IMR-90 (cell line): Measurements from ENCODE around the gene IVNS1ABP. TPM values are rescaled to one million over a fixed set of nuclear protein-coding genes. Genes with fewer than 3 reads are reported as not detected.

Experiments
- ATAC-seq: fragments of 200-7000 bp; cut with Tn5 transposase; 2 replicates; pipeline ENCODE4 v1.9.1; 2020; ENCODE audit warnings: low read depth, mild to moderate bottlenecking, moderate library complexity
- BruUV-seq: library from RNA; stranded (reverse); fragments of 400-500 nt; replicated peaks from 2 replicates; lab custom pipeline; 2021; lab: Mats Ljungman, UMichigan
- CTCF ChIA-PET: fragments of 300-600 bp; formaldehyde crosslinking; extraction: SDS; loops from one replicate; lab custom pipeline; 2021; ENCODE audit warnings: antibody characterized with exemption; lab: Yijun Ruan, JAX
- POLR2A ChIA-PET: fragments of 300-600 bp; sonication (Branson Sonifier 250); formaldehyde crosslinking; loops from one replicate; lab custom pipeline; 2022; ENCODE audit warnings: antibody characterized with exemption; ENCODE audit not compliant: unreplicated experiment; lab: Charles Lee
- DNase-seq: peaks from one replicate; pipeline ENCODE4 v3.0.0; 2013
- H2AFZ ChIP-seq: replicated peaks from 2 replicates; pipeline ENCODE3; 2013; ENCODE audit warnings: low read length, mild to moderate bottlenecking; ENCODE audit not compliant: poor library complexity
- H2AK5ac ChIP-seq: 2 replicates; pipeline ENCODE4 v1.6.1; 2013; ENCODE audit warnings: low read depth, low read length, inconsistent platforms
- H2AK9ac ChIP-seq: replicated peaks from 2 replicates; pipeline ENCODE3; 2013; ENCODE audit warnings: mild to moderate bottlenecking, low read depth, low read length, moderate library complexity; ENCODE audit not compliant: poor library complexity
- H2BK120ac ChIP-seq: 2 replicates; pipeline ENCODE4 v1.6.1; 2013; ENCODE audit warnings: low read depth, low read length, inconsistent platforms
- H2BK15ac ChIP-seq: 3 replicates; pipeline ENCODE4 v1.6.1; 2013; ENCODE audit warnings: low read depth, low read length, inconsistent platforms
- H2BK20ac ChIP-seq: 2 replicates; pipeline ENCODE4 v1.6.1; 2013; ENCODE audit warnings: low read depth, mild to moderate bottlenecking, inconsistent platforms, low read length, moderate library complexity
- H2BK5ac ChIP-seq: 2 replicates; pipeline ENCODE4 v1.6.1; 2013; ENCODE audit warnings: mild to moderate bottlenecking, low read depth, low read length, inconsistent platforms; ENCODE audit not compliant: poor library complexity, severe bottlenecking
- H3K14ac ChIP-seq: replicated peaks from 2 replicates; pipeline ENCODE4 v1.6.1; 2013; ENCODE audit warnings: low read depth, low read length, inconsistent platforms
- H3K18ac ChIP-seq: 2 replicates; pipeline ENCODE4 v1.6.1; 2013; ENCODE audit warnings: low read depth, low read length, control low read depth
- H3K23ac ChIP-seq: 2 replicates; pipeline ENCODE4 v1.6.1; 2013; ENCODE audit warnings: low read depth, low read length, inconsistent platforms
- H3K27ac ChIP-seq: 2 replicates; pipeline ENCODE4 v1.5.1; 2013; ENCODE audit warnings: mild to moderate bottlenecking, control low read depth, low read length; ENCODE audit not compliant: insufficient read depth
- H3K27me3 ChIP-seq: 2 replicates; pipeline ENCODE4 v1.6.1; 2013; ENCODE audit warnings: low read length; ENCODE audit not compliant: control insufficient read depth, insufficient read depth
- H3K36me3 ChIP-seq: 2 replicates; pipeline ENCODE4 v1.6.1; 2013; ENCODE audit warnings: low read length, mixed read lengths; ENCODE audit not compliant: control insufficient read depth, insufficient read depth
- H3K4ac ChIP-seq: 2 replicates; pipeline ENCODE4 v1.6.1; 2013; ENCODE audit warnings: low read depth, low read length, inconsistent platforms
- H3K4me1 ChIP-seq: 2 replicates; pipeline ENCODE4 v1.6.1; 2013; ENCODE audit warnings: low read length, mixed read lengths; ENCODE audit not compliant: control insufficient read depth, insufficient read depth
- H3K4me2 ChIP-seq: 2 replicates; pipeline ENCODE4 v1.6.1; 2013; ENCODE audit warnings: low read depth, mild to moderate bottlenecking, control low read depth, low read length, moderate library complexity
- H3K4me3 ChIP-seq: 2 replicates; pipeline ENCODE4 v1.5.1; 2013; ENCODE audit warnings: low read depth, mild to moderate bottlenecking, control low read depth, low read length, moderate library complexity; ENCODE audit not compliant: insufficient read depth
- H3K56ac ChIP-seq: 2 replicates; pipeline ENCODE4 v1.6.1; 2013; ENCODE audit warnings: low read length, inconsistent platforms; ENCODE audit not compliant: insufficient read depth; ENCODE audit errors: extremely low read depth
- H3K79me1 ChIP-seq, 2 experiments: 2 replicates each; pipeline ENCODE4 v1.6.1; 2013; ENCODE audit warnings: low read length in 2 of 2, inconsistent platforms in 1 of 2, low read depth in 1 of 2
- H3K9ac ChIP-seq: 2 replicates; pipeline ENCODE4 v1.6.1; 2013; ENCODE audit warnings: low read depth, low read length, control low read depth
- H3K9me1 ChIP-seq: 2 replicates; pipeline ENCODE4 v1.6.1; 2013; ENCODE audit warnings: low read length, inconsistent platforms; ENCODE audit not compliant: insufficient read depth
- H3K9me3 ChIP-seq: 2 replicates; pipeline ENCODE4 v1.6.1; 2013; ENCODE audit warnings: low read length; ENCODE audit not compliant: control insufficient read depth, insufficient read depth
- H4K20me1 ChIP-seq: 2 replicates; pipeline ENCODE4 v1.6.1; 2013; ENCODE audit warnings: low read length, inconsistent platforms; ENCODE audit not compliant: insufficient read depth
- H4K5ac ChIP-seq: 2 replicates; pipeline ENCODE4 v1.6.1; 2013; ENCODE audit warnings: mild to moderate bottlenecking, low read depth, low read length, control low read depth
- H4K8ac ChIP-seq, 2 experiments: 2 replicates each; pipeline ENCODE4 v1.6.1; 2013; ENCODE audit warnings: low read depth in 2 of 2, low read length in 2 of 2, control low read depth in 1 of 2, inconsistent platforms in 1 of 2
- H4K91ac ChIP-seq: 2 replicates; pipeline ENCODE4 v1.6.1; 2013; ENCODE audit warnings: low read depth, low read length, inconsistent platforms; ENCODE audit not compliant: insufficient read depth
- BHLHE40 ChIP-seq: fragments of 150-350 bp; IDR thresholded peaks from 2 replicates; pipeline ENCODE4 v1.6.1; 2016; ENCODE audit warnings: mild to moderate bottlenecking, low read depth, low read length
- CEBPB ChIP-seq: IDR thresholded peaks from 2 replicates; pipeline ENCODE4 v1.6.1; 2012; ENCODE audit warnings: low read depth, low read length, improper control_type of control experiment
- CHD1 ChIP-seq: IDR thresholded peaks from 2 replicates; pipeline ENCODE4 v1.6.1; 2012; ENCODE audit warnings: low read depth, low read length, improper control_type of control experiment
- CTCF ChIP-seq: conservative IDR thresholded peaks from 2 replicates; pipeline ENCODE4 v1.5.1; 2012; ENCODE audit warnings: mild to moderate bottlenecking, low read depth, low read length, improper control_type of control experiment
- FOS ChIP-seq: fragments of 150-350 bp; IDR thresholded peaks from 2 replicates; pipeline ENCODE4 v1.6.1; 2016; ENCODE audit warnings: low read depth, low read length
- MAFK ChIP-seq: IDR thresholded peaks from 2 replicates; pipeline ENCODE4 v1.6.1; 2012; ENCODE audit warnings: low read depth, low read length, improper control_type of control experiment
- MAZ ChIP-seq: IDR thresholded peaks from 2 replicates; pipeline ENCODE4 v1.6.1; 2012; ENCODE audit warnings: low read depth, mild to moderate bottlenecking, low read length, improper control_type of control experiment, moderate library complexity, borderline replicate concordance
- MXI1 ChIP-seq: IDR thresholded peaks from 2 replicates; pipeline ENCODE4 v1.6.1; 2012; ENCODE audit warnings: low read depth, mild to moderate bottlenecking, low read length, moderate library complexity, borderline replicate concordance
- NFE2L2 ChIP-seq: fragments of 150-350 bp; IDR thresholded peaks from 2 replicates; pipeline ENCODE4 v1.6.1; 2016; ENCODE audit warnings: low read depth, mild to moderate bottlenecking, low read length
- POLR2A ChIP-seq: IDR thresholded peaks from 2 replicates; pipeline ENCODE4 v1.6.1; 2012; ENCODE audit warnings: mild to moderate bottlenecking, low read depth, low read length
- RAD21 ChIP-seq: IDR thresholded peaks from 2 replicates; pipeline ENCODE4 v1.6.1; 2012; ENCODE audit warnings: low read length, improper control_type of control experiment
- RCOR1 ChIP-seq: IDR thresholded peaks from 2 replicates; pipeline ENCODE4 v1.6.1; 2012; ENCODE audit warnings: mild to moderate bottlenecking, low read length, improper control_type of control experiment; ENCODE audit not compliant: insufficient replicate concordance
- RFX5 ChIP-seq: IDR thresholded peaks from 2 replicates; pipeline ENCODE4 v1.8.0; 2012; ENCODE audit warnings: low read depth, mild to moderate bottlenecking, low read length, moderate library complexity
- SMC3 ChIP-seq: fragments of 150-350 bp; IDR thresholded peaks from 2 replicates; pipeline ENCODE4 v1.6.1; 2016; ENCODE audit warnings: low read depth, mild to moderate bottlenecking, antibody characterized with exemption, low read length, moderate library complexity
- USF2 ChIP-seq: fragments of 150-350 bp; IDR thresholded peaks from 2 replicates; pipeline ENCODE4 v1.6.1; 2017; ENCODE audit warnings: mild to moderate bottlenecking, antibody characterized with exemption, low read length, low read depth
- whole genome bisulfite sequencing, 2 experiments: methylation state at CpG; one replicate each; pipeline versions ENCODE4 v1.1.5 to v1.1.7; 2013; ENCODE audit warnings: missing lambda C conversion rate in 2 of 2; ENCODE audit not compliant: insufficient read length in 1 of 2; ENCODE audit errors: extremely low coverage in 2 of 2; 5-methylcytosine and 5-hydroxymethylcytosine counted together
- dilution Hi-C: fragments of 300-500 bp; cut with HindIII; formaldehyde crosslinking; loops from one replicate; pipeline ENCODE4 v1.14.3; 2018; ENCODE audit warnings: low sequenced_read_pairs; ENCODE audit not compliant: unreplicated experiment
- in situ Hi-C: fragments of 300-500 bp; cut with MboI; formaldehyde crosslinking; loops from 3 replicates; pipeline ENCODE4 v1.14.3; 2019; ENCODE audit warnings: low sequenced_read_pairs, inconsistent platforms, mixed read lengths
- intact Hi-C: fragments of 100-400 bp; cut with micrococcal nuclease; formaldehyde crosslinking; loops from 2 replicates; pipeline ENCODE4 v1.10.0; 2022
- polyA plus RNA-seq, 3 experiments: library from polyadenylated mRNA; depleted of rRNA; stranded (reverse); fragments of >200 nt; gene quantifications; 2 replicates each; pipeline ENCODE4 v1.2.3, GENCODE V29; 2012; ENCODE audit warnings: low replicate concordance in 1 of 3
- total RNA-seq: library from RNA; depleted of rRNA; stranded (reverse); fragments of >200 nt; gene quantifications from 2 replicates; pipeline ENCODE4 v1.2.3, GENCODE V29; 2012

Gene IVNS1ABP
- total and polyA plus RNA-seq, 2 of the 4 experiments (the other 2 are of a cell fraction) = 21.8 to 26.7 TPM

DNA sequence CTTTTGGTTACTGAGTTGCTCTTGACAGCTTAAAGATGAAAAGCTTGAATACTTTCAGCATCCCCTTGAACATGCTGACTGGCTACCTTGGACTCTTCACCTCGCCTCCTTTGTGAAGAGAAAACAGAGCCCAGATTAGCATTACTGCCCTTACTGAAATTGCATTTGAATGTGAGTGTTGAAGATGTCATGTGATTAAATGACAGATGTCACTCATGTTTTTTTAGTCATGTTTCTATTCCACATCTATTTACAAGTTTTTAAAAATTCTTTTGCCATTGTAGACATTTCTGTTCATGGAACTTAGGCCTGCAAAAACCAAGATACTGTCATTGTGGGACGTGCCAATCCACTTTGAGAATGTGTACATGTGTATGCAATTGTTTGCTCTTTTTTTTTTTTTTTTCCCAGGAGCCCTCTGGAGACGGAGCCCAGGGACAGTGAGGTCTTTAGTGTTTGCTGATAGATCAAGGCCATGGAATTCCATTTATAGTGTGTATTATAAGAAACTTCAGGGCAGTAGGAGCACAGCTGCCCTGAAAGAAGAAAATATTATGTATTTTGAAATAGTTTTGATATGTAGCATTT lies 25.7 kb upstream of the IVNS1ABP start:
- no peak overlapping the region for H4K5ac ChIP-seq
- no peaks in the 10 kb centered on the region for H3K79me1 ChIP-seq
- H3K27me3 ChIP-seq = no peaks in the 10 kb centered on the region
- no peak overlapping the region for H2BK5ac ChIP-seq
- no peak overlapping the region for H2BK120ac ChIP-seq
- H4K20me1 ChIP-seq = no peaks in the 10 kb centered on the region
- H2AFZ ChIP-seq = no peak overlapping the region
- H2BK15ac ChIP-seq = no peak overlapping the region
- no peak overlapping the region for H3K4me3 ChIP-seq
- H4K8ac ChIP-seq = no peak overlapping the region
- no peak overlapping the region for H2BK20ac ChIP-seq
- H3K4me2 ChIP-seq = no peak overlapping the region
- no peak for TF ChIP-seq BHLHE40
- TF ChIP-seq MAZ = no peak
- no peak for TF ChIP-seq RCOR1
- no peak for TF ChIP-seq MAFK
- no peak for TF ChIP-seq RAD21
- TF ChIP-seq CEBPB = no peak
- no peak for TF ChIP-seq POLR2A
- TF ChIP-seq FOS = no peak
- no peak for TF ChIP-seq USF2
- TF ChIP-seq CHD1 = no peak
- TF ChIP-seq NFE2L2 = no peak
- no peak for TF ChIP-seq CTCF
- TF ChIP-seq RFX5 = no peak
- no peak for TF ChIP-seq MXI1
- TF ChIP-seq SMC3 = no peak
- H3K4ac ChIP-seq = no peak overlapping the region
- H3K9ac ChIP-seq = no peak overlapping the region
- no CpG with 5 or more reads among the region's 3 CpGs for WGBS, 2 experiments
- intact Hi-C loops = loop anchor here (10.0 kb wide), 1 partner anchor 52 kb away; no protein-coding TSS in a partner anchor
- H3K4me1 ChIP-seq = no peaks in the 10 kb centered on the region
- H4K91ac ChIP-seq = no peak overlapping the region
- no peak overlapping the region for H3K14ac ChIP-seq
- dilution Hi-C loops = no loop called here
- no peak overlapping the region for H3K23ac ChIP-seq
- no peak for DNase-seq
- in situ Hi-C loops = no loop called here
- no TSS peak for BruUV-seq
- no peaks in the 10 kb centered on the region; the same call in 1 of the 2 replicates for H3K9me1 ChIP-seq
- no peak overlapping the region for H3K18ac ChIP-seq
- no peak overlapping the region for H2AK9ac ChIP-seq
- ChIA-PET POLR2A (no interaction called here), CTCF (no interaction called here)
- H2AK5ac ChIP-seq = no peak overlapping the region
- H3K9me3 ChIP-seq = no peaks in the 10 kb centered on the region
- no peaks in the 10 kb centered on the region for H3K36me3 ChIP-seq
- no peak for ATAC-seq
- H3K56ac ChIP-seq = no peak overlapping the region
- H3K27ac ChIP-seq = no peak overlapping the region
